ENCODE measurements around the gene SIVA1. TPM values are rescaled to one million over a fixed set of nuclear protein-coding genes. Genes with fewer than 3 reads are reported as not detected.
A peak's percentile ranks its signal among the peaks of the same experiment; 100 is the strongest.

SIVA1 gene
- total and polyA plus RNA-seq, 4 donors: 67.4 to 115 (median 99.6) TPM

DNA sequence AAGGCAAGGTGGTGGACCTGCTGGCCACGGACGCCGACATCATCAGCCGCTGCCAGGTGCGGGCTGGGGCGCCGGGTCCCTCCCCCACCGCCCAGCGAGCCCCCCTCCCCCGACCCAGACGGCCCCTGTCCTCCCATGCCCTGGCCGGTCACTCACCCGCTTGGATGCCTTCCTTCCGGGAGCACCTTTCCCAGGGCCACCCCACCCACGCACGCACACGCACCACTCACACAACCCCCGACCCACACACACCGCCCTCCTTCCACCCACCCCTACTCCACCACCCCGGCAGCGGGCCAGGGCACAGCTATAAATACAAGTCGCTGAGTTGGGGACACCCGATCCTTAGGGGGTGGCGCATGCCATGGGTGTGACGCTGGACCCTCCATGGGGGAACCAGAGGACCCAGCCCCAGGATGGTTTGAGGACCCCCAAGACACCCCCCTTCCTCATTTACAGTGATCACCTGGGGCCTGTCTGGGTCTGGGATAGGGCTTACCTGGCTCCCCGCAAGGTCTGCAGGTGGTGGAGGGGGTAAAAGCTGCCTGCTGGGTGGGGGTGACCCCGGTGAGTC, 28.5 kb upstream of the SIVA1 start:
- peaks cover 18 to 52% (median 34%) of the 10 kb centered on the region in 4 donors for H3K4me1 ChIP-seq (ENCODE audit: control insufficient read depth in 4 of 4, insufficient read depth in 4 of 4, low read length in 3 of 4)
- TF ChIP-seq TAF1 (conservative IDR thresholded peaks at IDR 0.05) (no peak), EGR1 (IDR thresholded peaks at IDR 0.05; ENCODE audit: low read depth in 2 of 2) (peak; percentile 64 to 79), RXRA (IDR thresholded peaks at IDR 0.05) (peak in 1 of 2 donors; percentile 26), GABPA (IDR thresholded peaks at IDR 0.05 in 1 of 2, conservative IDR thresholded peaks at IDR 0.05 in 1 of 2) (no peak)
- peak overlapping the region; percentile 52 to 76 for H3K9ac ChIP-seq (ENCODE audit: low read depth in 1 of 2, low read length in 2 of 2)
- H3K4me3 ChIP-seq (ENCODE audit: low read depth in 1 of 3, low read length in 3 of 3): peak overlapping the region; percentile 50 to 76 (median 55)
- no peaks in the 10 kb centered on the region for H3K9me3 ChIP-seq (ENCODE audit: control insufficient read depth in 4 of 4, low read length in 3 of 4)
- H3K27me3 ChIP-seq (ENCODE audit: control insufficient read depth in 4 of 4, insufficient read depth in 4 of 4, low read length in 3 of 4): no peaks in the 10 kb centered on the region
- WGBS: 5% methylated on average over 27 of the region's 27 CpGs
- no peak for DNase-seq (ENCODE audit: low spot score)
- H3K36me3 ChIP-seq (ENCODE audit: control insufficient read depth in 4 of 4, insufficient read depth in 3 of 4, low read depth in 1 of 4, low read length in 3 of 4): peaks cover 0 to 4% (median 2%) of the 10 kb centered on the region in 4 donors
- H3K27ac ChIP-seq (ENCODE audit: low read depth in 1 of 2, low read length in 2 of 2): peak overlapping the region; percentile 93 to 97

GRCh38 chr14:104724981-104725771, 27.8 kb upstream of the SIVA1 start:
- peaks cover 18 to 52% (median 34%) of the 10 kb centered on the region in 4 donors for H3K4me1 ChIP-seq (ENCODE audit: control insufficient read depth in 4 of 4, insufficient read depth in 4 of 4, low read length in 3 of 4)
- H3K9me3 ChIP-seq (ENCODE audit: control insufficient read depth in 4 of 4, low read length in 3 of 4): no peaks in the 10 kb centered on the region
- TF ChIP-seq GABPA (IDR thresholded peaks at IDR 0.05 in 1 of 2, conservative IDR thresholded peaks at IDR 0.05 in 1 of 2) (no peak), REST (IDR thresholded peaks at IDR 0.05) (peak; percentile 12), MAX (IDR thresholded peaks at IDR 0.05) (no peak), ZBTB33 (IDR thresholded peaks at IDR 0.05) (no peak), HNF4G (IDR thresholded peaks at IDR 0.05) (no peak), NR2F2 (IDR thresholded peaks at IDR 0.05) (no peak), JUND (IDR thresholded peaks at IDR 0.05) (no peak), FOXA2 (IDR thresholded peaks at IDR 0.05) (no peak), TAF1 (conservative IDR thresholded peaks at IDR 0.05) (no peak), SP1 (IDR thresholded peaks at IDR 0.05) (no peak), ATF3 (IDR thresholded peaks at IDR 0.05) (no peak), YY1 (IDR thresholded peaks at IDR 0.05) (no peak), FOXA1 (IDR thresholded peaks at IDR 0.05) (no peak), EGR1 (IDR thresholded peaks at IDR 0.05; ENCODE audit: low read depth in 2 of 2) (no peak), HNF4A (conservative IDR thresholded peaks at IDR 0.05) (peak; percentile 4 to 25), RAD21 (IDR thresholded peaks at IDR 0.05) (peak; percentile 32 to 52), RXRA (IDR thresholded peaks at IDR 0.05) (peak in 1 of 2 donors; percentile 10)
- TF ChIP-seq, protein P1, sequence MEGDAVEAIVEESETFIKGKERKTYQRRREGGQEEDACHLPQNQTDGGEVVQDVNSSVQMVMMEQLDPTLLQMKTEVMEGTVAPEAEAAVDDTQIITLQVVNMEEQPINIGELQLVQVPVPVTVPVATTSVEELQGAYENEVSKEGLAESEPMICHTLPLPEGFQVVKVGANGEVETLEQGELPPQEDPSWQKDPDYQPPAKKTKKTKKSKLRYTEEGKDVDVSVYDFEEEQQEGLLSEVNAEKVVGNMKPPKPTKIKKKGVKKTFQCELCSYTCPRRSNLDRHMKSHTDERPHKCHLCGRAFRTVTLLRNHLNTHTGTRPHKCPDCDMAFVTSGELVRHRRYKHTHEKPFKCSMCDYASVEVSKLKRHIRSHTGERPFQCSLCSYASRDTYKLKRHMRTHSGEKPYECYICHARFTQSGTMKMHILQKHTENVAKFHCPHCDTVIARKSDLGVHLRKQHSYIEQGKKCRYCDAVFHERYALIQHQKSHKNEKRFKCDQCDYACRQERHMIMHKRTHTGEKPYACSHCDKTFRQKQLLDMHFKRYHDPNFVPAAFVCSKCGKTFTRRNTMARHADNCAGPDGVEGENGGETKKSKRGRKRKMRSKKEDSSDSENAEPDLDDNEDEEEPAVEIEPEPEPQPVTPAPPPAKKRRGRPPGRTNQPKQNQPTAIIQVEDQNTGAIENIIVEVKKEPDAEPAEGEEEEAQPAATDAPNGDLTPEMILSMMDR (IDR thresholded peaks at IDR 0.05; ENCODE audit: low read depth, low read length, missing input control): peak; percentile 30
- WGBS: 39% methylated on average over 24 of the region's 24 CpGs
- peak overlapping the region in 1 of 2 donors; percentile 52 for H3K9ac ChIP-seq (ENCODE audit: low read depth in 1 of 2, low read length in 2 of 2)
- peaks cover 0 to 1% (median 0%) of the 10 kb centered on the region in 4 donors for H3K36me3 ChIP-seq (ENCODE audit: control insufficient read depth in 4 of 4, insufficient read depth in 3 of 4, low read depth in 1 of 4, low read length in 3 of 4)
- DNase-seq (ENCODE audit: low spot score): no peak
- H3K27ac ChIP-seq (ENCODE audit: low read depth in 1 of 2, low read length in 2 of 2): peak overlapping the region; percentile 93 to 97
- H3K4me3 ChIP-seq (ENCODE audit: low read depth in 1 of 3, low read length in 3 of 3): peak overlapping the region; percentile 50 to 76 (median 55)
- no peaks in the 10 kb centered on the region for H3K27me3 ChIP-seq (ENCODE audit: control insufficient read depth in 4 of 4, insufficient read depth in 4 of 4, low read length in 3 of 4)
